Measurements from ENCODE around the gene CHMP4A.

DNA sequence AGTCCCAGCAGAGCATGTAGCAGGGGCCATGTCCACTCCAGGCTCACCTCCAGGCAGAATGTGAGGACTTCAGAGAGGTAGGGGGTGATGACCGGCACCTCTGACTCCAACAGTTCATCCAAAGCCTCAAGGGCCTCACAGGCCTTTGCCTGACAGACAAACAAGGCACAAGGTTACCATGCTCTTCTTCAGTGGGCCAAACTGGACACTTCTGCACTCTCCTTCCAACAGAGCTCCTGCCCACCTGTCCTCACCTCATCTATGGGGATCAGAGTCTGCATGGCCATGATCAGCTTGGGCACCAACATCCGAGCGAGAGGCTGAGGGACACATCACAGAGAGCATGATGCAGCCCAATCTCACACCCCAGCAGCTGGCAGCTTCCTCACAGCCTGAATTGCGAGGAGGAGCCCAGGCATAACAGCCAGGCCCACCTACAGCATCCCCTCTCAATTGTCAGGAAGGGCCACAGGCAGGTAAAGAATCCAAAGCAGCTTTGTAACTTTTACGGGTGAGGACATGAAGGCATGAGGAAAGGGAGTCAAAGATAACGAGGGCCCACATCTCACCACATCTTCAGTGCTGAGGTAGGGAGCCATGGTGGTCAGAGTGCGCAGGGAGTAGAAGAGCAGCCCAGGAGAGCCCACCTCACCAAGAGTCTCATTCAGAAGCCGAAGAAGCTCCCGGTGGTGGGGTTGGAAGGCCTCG lies 26.3 kb downstream of the CHMP4A start:
- TF ChIP-seq CTCF (optimal IDR thresholded peaks at IDR 0.05 in 1 of 3, IDR thresholded peaks at IDR 0.05 in 1 of 3, conservative IDR thresholded peaks at IDR 0.05 in 1 of 3; ENCODE audit: extremely low read depth in 1 of 3, insufficient read depth in 2 of 3, low read length in 3 of 3): no peak
- TF ChIP-seq EZH2 (IDR thresholded peaks at IDR 0.05; ENCODE audit: low read length): no peak

All from keratinocyte (primary cell).